ENCODE measurements around the gene FBXO33.

Gene FBXO33, protein sequence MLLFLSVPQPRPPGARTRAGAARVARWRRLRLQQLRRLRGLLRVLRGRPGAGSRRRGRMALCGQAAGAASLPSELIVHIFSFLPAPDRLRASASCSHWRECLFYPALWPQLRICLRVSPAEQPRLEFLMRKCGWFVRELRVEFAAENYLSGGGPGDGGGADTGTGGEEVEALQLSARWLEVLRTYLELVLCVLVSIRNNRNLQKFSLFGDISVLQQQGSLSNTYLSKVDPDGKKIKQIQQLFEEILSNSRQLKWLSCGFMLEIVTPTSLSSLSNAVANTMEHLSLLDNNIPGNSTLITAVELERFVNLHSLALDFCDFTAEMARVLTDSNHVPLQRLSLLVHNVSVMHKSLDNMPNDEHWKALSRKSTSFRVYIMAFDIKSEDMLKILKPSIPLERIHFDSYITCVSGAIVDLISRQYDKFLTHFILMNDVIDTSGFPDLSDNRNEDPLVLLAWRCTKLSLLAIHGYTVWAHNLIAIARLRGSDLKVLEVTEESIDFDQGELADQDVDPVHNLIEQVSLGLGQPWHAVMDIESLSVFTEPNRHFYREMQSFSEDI

DNA sequence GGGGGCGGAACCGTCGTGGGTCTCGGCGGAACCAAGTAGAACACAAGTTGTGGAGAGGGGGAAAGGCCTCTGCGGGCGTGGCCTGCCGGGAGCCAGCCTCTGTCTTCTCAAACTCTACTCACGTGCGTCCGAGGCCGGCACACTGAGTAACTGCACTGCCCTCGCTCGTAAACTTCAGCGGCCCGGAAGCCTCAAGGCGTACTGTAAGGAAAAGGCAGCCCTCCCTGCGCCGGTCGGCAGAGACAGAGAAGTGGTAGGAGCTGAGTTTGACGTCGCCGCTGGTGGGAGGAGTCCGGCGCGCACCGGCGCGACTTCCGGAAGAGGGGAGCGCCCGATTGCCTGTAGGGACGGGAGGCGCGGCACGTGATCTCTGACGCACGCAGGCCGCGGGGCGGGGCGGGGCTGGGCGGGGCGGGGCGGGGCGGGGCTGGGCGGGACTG, at the start of gene FBXO33:
Gene FBXO33, minus strand, starts transcription at position 255 of the 440 bp plus-strand sequence. CDS start 271 bp downstream, outside the sequence.
- Histone ChIP-seq H3K27me3 (ENCODE audit: control insufficient read depth, insufficient read depth, low read length) (no peaks in the 10 kb centered on the region), H3K4me1 (ENCODE audit: control insufficient read depth, insufficient read depth, low read length) (peaks cover 4% of the 10 kb centered on the region), H3K9ac (ENCODE audit: low read length) (peak within 1 kb of the TSS; percentile 91), H3K27ac (ENCODE audit: low read depth, low read length) (peak within 1 kb of the TSS; percentile 97), H3K36me3 (ENCODE audit: control insufficient read depth, insufficient read depth, low read length) (no peaks in the 10 kb centered on the region), H3K4me3 (ENCODE audit: low read length) (peak within 1 kb of the TSS; percentile 97)

DNA sequence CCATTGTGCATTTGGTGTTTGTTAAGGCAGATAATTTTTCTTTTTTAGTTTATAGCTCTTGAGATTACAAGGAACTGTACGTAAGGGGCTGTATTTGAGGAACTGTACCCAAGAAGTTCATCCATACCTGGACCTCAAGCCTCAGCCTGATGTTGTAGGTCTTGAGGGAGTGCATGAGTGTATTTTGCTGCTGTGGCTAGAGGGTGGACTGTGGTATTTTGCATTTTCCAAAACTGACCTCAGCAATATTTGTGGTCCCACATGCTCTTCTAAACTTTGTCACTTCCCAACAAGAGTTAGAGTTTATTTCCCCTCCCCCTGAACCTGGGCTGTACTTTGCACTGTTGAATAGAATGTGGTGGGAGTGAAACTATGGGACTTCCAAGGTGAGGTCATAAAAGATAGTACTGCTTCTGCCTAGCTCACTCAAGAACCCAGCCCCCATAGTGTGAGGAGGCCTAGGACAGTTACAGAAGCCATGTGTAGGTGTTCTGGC, 42.2 kb upstream of the FBXO33 start:
- Histone ChIP-seq H3K36me3 (ENCODE audit: control insufficient read depth, insufficient read depth, low read length) (no peaks in the 10 kb centered on the region), H3K4me1 (ENCODE audit: control insufficient read depth, insufficient read depth, low read length) (no peaks in the 10 kb centered on the region), H3K27ac (ENCODE audit: low read depth, low read length) (no peak overlapping the region), H3K27me3 (ENCODE audit: control insufficient read depth, insufficient read depth, low read length) (no peaks in the 10 kb centered on the region), H3K9ac (ENCODE audit: low read length) (no peak overlapping the region), H3K4me3 (ENCODE audit: low read length) (no peak overlapping the region)

DNA sequence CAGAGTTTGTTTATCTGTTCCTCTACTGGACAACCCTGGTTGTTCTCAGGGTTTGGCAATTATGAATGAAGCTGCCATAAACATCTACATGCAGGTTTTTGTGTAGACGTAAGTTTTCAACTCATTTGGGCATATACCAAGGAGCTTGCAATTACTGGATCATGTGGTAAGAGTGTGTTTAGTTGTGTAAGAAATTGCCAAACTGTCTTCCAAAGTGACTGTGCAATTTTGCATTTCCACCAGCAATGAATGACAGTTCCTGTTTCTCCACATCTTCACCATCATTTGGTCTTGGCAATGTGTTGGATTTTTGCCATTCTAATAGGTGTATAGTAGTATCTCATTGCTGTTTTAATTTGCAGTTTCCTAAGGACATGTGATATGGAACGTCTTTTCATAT, 39.8 kb upstream of the FBXO33 start:
- Histone ChIP-seq H3K4me3 (ENCODE audit: low read length) (no peak overlapping the region), H3K9ac (ENCODE audit: low read length) (no peak overlapping the region), H3K27ac (ENCODE audit: low read depth, low read length) (no peak overlapping the region), H3K27me3 (ENCODE audit: control insufficient read depth, insufficient read depth, low read length) (no peaks in the 10 kb centered on the region), H3K4me1 (ENCODE audit: control insufficient read depth, insufficient read depth, low read length) (no peaks in the 10 kb centered on the region), H3K36me3 (ENCODE audit: control insufficient read depth, insufficient read depth, low read length) (no peaks in the 10 kb centered on the region)

DNA sequence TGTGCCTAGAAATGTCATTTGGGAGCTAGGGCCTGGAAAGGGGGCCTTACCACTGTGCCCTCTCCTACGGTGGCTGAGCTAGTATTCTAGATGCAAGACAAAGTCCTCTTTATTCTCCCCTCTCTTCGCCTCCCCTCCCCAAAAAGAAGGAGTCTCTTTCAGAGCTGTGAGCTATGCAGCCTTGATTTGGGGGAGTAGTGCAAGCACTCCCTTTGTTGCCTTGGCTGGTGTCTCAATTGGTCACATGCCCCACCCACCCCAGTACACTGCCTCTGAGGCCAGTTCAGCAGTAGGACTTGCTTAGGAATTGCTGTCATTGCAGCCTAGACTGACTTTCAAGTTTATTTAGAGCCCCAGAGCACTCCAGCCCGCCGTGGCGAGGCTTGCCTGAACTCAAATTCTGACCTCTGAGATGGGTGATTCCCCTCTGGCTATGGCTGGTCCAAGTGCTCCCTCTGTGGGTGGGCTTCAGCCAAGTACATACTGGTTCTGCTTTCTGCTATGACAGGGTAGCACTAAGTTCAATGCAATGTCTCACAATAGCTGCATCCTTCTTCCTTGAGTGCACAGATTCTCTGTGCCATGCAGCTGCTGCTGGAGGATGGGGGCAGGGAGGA, 37.0 kb upstream of the FBXO33 start:
- H3K4me1 ChIP-seq (ENCODE audit: control insufficient read depth, insufficient read depth, low read length) = no peaks in the 10 kb centered on the region
- no peaks in the 10 kb centered on the region for H3K27me3 ChIP-seq (ENCODE audit: control insufficient read depth, insufficient read depth, low read length)

DNA sequence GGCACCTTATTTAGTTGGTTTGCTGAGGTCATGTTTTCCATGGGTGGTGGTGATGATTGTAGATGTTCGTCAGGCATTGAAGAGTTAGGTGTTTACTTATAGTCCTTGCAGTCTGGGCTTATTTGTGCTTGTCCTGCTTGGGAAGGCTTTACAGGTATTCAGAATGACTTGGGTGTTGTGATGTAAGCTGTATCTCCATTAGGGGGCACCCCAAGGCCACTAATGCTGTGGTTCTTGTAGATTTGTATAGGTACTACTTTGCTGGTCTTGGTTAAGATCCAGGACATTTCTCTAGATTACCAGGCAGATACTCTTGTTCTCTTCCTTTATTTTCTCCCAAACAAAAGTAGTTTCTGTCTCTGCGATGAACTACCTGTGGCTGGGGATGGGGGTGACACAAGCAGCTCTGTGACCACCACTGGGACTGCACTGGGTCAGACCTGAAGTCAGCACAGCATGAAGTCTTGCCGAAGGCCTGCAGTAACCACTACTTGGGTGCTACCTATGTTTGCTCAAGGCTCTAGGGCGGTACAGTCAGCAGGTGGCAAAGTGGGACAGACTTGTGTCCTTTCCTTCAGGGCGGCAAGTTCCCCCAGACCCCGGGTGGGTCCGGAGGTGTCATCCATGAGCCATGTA, 35.8 kb upstream of the FBXO33 start:
- no peaks in the 10 kb centered on the region for H3K36me3 ChIP-seq (ENCODE audit: control insufficient read depth, insufficient read depth, low read length)
- no peak overlapping the region for H3K4me3 ChIP-seq (ENCODE audit: low read length)
- no peaks in the 10 kb centered on the region for H3K27me3 ChIP-seq (ENCODE audit: control insufficient read depth, insufficient read depth, low read length)
- no peak overlapping the region for H3K9ac ChIP-seq (ENCODE audit: low read length)
- no peak overlapping the region for H3K27ac ChIP-seq (ENCODE audit: low read depth, low read length)
- no peaks in the 10 kb centered on the region for H3K4me1 ChIP-seq (ENCODE audit: control insufficient read depth, insufficient read depth, low read length)

More for the DNA sequence above, 37.0 kb upstream of the FBXO33 start:
- no peak overlapping the region for H3K9ac ChIP-seq (ENCODE audit: low read length)
- no peak overlapping the region for H3K27ac ChIP-seq (ENCODE audit: low read depth, low read length)
- H3K36me3 ChIP-seq (ENCODE audit: control insufficient read depth, insufficient read depth, low read length) = no peaks in the 10 kb centered on the region
- H3K4me3 ChIP-seq (ENCODE audit: low read length) = no peak overlapping the region

DNA sequence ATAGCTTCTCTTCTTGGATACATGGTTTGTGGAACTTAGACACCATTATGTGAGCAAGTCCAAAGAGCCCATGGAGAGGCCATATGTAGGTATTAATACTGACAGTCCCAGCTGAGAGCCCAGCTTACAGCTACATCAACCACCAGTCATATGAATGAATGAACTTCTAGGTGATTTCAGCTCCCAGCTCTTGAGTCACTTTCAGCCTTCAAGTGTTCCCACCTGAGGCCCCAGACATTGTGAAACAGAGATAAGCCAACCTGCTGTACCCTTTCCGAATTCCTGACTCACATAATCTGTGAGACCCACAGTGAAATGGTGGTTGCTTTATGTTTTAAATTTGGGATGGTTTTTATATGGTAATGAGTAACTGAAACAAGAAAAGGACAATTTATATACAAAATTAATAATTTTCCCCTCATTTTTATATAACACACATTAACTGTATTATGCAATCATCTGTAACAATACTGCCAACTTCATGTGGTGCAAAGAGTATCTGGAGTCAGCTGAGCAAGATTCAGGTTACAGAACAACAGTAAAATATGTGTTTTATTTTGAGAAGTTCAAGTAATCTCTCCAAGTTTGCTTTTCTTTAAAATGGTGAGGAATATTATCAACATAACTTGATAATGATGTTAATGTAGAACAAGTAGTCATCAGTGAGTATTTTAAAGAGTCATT, 27.7 kb upstream of the FBXO33 start:
- no peaks in the 10 kb centered on the region for H3K4me1 ChIP-seq (ENCODE audit: control insufficient read depth, insufficient read depth, low read length)
- no peak overlapping the region for H3K9ac ChIP-seq (ENCODE audit: low read length)
- no peak overlapping the region for H3K27ac ChIP-seq (ENCODE audit: low read depth, low read length)
- H3K27me3 ChIP-seq (ENCODE audit: control insufficient read depth, insufficient read depth, low read length) = no peaks in the 10 kb centered on the region
- H3K4me3 ChIP-seq (ENCODE audit: low read length) = no peak overlapping the region
- no peaks in the 10 kb centered on the region for H3K36me3 ChIP-seq (ENCODE audit: control insufficient read depth, insufficient read depth, low read length)

DNA sequence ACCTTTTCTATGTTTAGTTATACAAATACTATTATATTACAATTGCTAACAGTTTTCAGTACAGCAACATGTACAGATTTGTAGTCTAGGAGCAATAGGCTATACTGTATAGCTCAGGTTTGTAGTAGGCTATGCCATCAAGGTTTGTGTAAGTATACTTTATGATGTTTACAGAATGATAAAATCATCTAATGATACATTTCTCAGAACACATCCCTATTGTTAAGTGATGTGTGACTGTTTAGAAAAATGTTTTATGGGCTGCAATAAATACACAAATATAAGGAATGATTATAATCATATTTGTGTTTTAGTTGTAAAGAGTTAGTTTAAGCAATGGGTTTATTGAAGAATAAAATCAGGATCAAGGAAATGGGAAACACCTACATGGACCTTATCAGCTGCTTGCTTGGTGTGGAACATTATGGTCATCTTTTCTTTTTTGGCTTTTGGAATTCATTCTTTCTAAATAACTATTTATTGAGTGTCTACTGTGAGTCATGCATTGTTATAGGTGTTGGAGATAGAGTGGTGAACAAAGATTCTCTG, 24.5 kb upstream of the FBXO33 start:
- Histone ChIP-seq H3K36me3 (ENCODE audit: control insufficient read depth, insufficient read depth, low read length) (no peaks in the 10 kb centered on the region), H3K9ac (ENCODE audit: low read length) (no peak overlapping the region), H3K27ac (ENCODE audit: low read depth, low read length) (no peak overlapping the region), H3K4me1 (ENCODE audit: control insufficient read depth, insufficient read depth, low read length) (no peaks in the 10 kb centered on the region), H3K4me3 (ENCODE audit: low read length) (no peak overlapping the region), H3K27me3 (ENCODE audit: control insufficient read depth, insufficient read depth, low read length) (no peaks in the 10 kb centered on the region)

DNA sequence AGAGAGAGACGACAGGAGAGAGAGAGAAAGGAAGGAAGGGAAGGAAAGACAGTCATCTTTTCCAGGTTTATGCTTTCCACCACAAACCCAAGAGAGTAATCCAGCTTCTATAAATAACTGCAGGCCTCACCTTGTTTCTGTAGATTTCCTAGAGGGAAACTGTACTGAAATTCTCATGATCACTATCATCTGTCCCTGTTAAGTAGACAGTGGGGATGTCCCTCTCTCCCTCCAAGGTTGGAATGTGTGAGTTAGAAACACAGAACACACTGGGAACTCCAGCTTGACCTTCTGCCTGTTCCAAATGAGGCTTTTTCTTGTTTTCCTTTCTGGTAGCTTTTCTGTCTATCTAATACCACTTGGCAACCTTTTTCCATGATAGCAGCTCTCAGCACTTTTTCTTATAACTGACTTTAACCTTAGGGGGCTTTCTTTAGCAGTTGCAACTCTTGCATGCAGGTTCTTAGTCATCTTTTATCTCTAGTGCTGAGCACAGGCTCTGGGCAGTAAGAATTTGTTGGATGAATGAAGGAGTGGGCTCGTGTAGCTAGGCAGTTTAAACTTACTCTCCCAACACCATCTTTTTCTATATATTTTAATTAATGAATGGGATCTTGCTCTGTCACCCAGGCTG, 22.8 kb upstream of the FBXO33 start:
- H3K27ac ChIP-seq (ENCODE audit: low read depth, low read length) = no peak overlapping the region
- H3K27me3 ChIP-seq (ENCODE audit: control insufficient read depth, insufficient read depth, low read length) = no peaks in the 10 kb centered on the region
- no peaks in the 10 kb centered on the region for H3K4me1 ChIP-seq (ENCODE audit: control insufficient read depth, insufficient read depth, low read length)
- H3K36me3 ChIP-seq (ENCODE audit: control insufficient read depth, insufficient read depth, low read length) = no peaks in the 10 kb centered on the region
- H3K9ac ChIP-seq (ENCODE audit: low read length) = no peak overlapping the region
- no peak overlapping the region for H3K4me3 ChIP-seq (ENCODE audit: low read length)

DNA sequence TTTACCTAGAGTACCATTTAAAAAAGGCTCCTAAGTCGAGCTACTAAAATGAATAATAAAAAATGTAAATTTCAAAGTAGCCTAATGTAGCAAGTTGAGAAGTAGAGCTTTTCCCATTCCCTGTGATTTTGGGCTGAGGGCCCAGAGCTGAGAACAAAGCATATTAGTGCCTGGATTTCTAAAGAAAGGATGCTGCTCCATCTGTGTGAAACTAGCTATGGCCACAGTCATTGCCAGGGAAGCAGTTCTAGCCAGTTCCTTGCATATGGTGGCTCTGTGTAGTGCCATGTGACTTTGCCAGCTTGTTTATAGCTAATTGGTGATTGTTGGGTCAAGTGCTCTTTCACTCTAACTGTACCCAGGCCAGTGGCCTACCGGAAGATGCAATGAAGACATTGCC, 20.4 kb upstream of the FBXO33 start:
- no peaks in the 10 kb centered on the region for H3K4me1 ChIP-seq (ENCODE audit: control insufficient read depth, insufficient read depth, low read length)
- no peaks in the 10 kb centered on the region for H3K27me3 ChIP-seq (ENCODE audit: control insufficient read depth, insufficient read depth, low read length)
- H3K27ac ChIP-seq (ENCODE audit: low read depth, low read length) = no peak overlapping the region
- no peak overlapping the region for H3K4me3 ChIP-seq (ENCODE audit: low read length)
- H3K36me3 ChIP-seq (ENCODE audit: control insufficient read depth, insufficient read depth, low read length) = no peaks in the 10 kb centered on the region
- no peak overlapping the region for H3K9ac ChIP-seq (ENCODE audit: low read length)

DNA sequence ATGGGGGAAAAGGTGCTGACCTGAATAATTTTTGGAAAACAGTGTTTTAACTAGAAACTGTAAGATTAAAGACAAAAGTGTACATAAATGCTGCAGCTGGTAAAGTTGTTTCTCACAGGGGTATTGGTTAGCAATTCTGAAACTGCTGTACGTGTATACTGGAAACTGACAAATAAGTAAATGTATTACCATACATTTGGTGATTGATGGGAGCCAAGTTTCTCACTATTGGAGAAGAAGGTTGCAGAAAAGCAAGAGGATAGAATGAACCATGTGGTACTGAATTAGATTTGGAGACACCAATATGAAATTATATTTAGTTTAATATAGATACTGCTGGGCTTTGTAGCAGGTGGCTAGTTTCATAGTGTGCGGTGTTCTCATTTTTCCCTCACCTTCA, 19.6 kb upstream of the FBXO33 start:
- no peaks in the 10 kb centered on the region for H3K27me3 ChIP-seq (ENCODE audit: control insufficient read depth, insufficient read depth, low read length)
- H3K27ac ChIP-seq (ENCODE audit: low read depth, low read length) = no peak overlapping the region
- no peak overlapping the region for H3K9ac ChIP-seq (ENCODE audit: low read length)
- H3K4me1 ChIP-seq (ENCODE audit: control insufficient read depth, insufficient read depth, low read length) = no peaks in the 10 kb centered on the region
- H3K36me3 ChIP-seq (ENCODE audit: control insufficient read depth, insufficient read depth, low read length) = no peaks in the 10 kb centered on the region
- no peak overlapping the region for H3K4me3 ChIP-seq (ENCODE audit: low read length)

DNA sequence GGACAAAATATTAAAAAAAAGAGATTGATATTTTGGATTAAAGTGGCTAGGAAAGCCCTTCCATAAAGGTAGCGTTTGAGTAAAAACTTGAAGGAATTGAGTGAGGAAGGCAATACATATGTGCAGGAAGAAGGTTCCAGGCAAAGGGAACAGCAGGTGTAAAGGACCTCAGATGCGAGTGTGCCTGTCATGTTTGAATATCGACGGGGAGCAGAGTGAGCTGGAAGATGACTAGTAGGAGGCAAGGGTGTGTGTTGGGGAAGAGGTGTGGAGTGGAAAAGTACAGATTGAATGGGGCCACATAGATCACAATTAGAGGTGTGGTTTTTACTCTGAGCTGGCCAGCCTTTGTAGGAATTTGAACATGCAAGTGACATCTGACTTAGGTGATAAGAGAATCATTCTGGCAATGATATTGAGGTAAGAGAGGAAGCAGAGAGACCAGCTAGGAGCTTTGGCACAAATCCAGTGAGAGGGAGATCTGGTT, 15.0 kb upstream of the FBXO33 start:
- no peaks in the 10 kb centered on the region for H3K4me1 ChIP-seq (ENCODE audit: control insufficient read depth, insufficient read depth, low read length)
- H3K9ac ChIP-seq (ENCODE audit: low read length) = no peak overlapping the region
- no peaks in the 10 kb centered on the region for H3K27me3 ChIP-seq (ENCODE audit: control insufficient read depth, insufficient read depth, low read length)
- no peak overlapping the region for H3K27ac ChIP-seq (ENCODE audit: low read depth, low read length)
- no peaks in the 10 kb centered on the region for H3K36me3 ChIP-seq (ENCODE audit: control insufficient read depth, insufficient read depth, low read length)
- H3K4me3 ChIP-seq (ENCODE audit: low read length) = no peak overlapping the region
